Liver (tissue), 9 donors: ENCODE data around the gene HPDL. TPM values are rescaled to one million over a fixed set of nuclear protein-coding genes. Genes with fewer than 3 reads are reported as not detected.

Experiments used
- DNase-seq: peaks from one replicate; pipeline ENCODE4 v3.0.0-alpha.2; 2017; ENCODE audit warnings: low spot score
- H3K27ac ChIP-seq, 2 donors: one replicate each; pipeline ENCODE4 v1.7.0; 2013; ENCODE audit warnings: inconsistent platforms in 2 of 2, low read length in 2 of 2, control low read depth in 1 of 2, low read depth in 1 of 2, mild to moderate bottlenecking in 1 of 2
- H3K27me3 ChIP-seq, 4 donors: one replicate each; pipeline versions ENCODE4 v1.6.1 to v1.7.0; 2013; ENCODE audit warnings: low read length in 3 of 4, inconsistent platforms in 1 of 4, mild to moderate bottlenecking in 1 of 4, moderate library complexity in 1 of 4; ENCODE audit not compliant: control insufficient read depth in 4 of 4, insufficient read depth in 4 of 4
- H3K36me3 ChIP-seq, 4 donors: one replicate each; pipeline versions ENCODE4 v1.6.1 to v1.7.0; 2013; ENCODE audit warnings: low read length in 3 of 4, mild to moderate bottlenecking in 3 of 4, low read depth in 1 of 4, moderate library complexity in 1 of 4; ENCODE audit not compliant: control insufficient read depth in 4 of 4, insufficient read depth in 3 of 4
- H3K4me1 ChIP-seq, 4 donors: one replicate each; pipeline versions ENCODE4 v1.6.1 to v1.7.0; 2013; ENCODE audit warnings: low read length in 3 of 4, mild to moderate bottlenecking in 3 of 4, moderate library complexity in 1 of 4; ENCODE audit not compliant: control insufficient read depth in 4 of 4, insufficient read depth in 4 of 4
- H3K4me3 ChIP-seq, 3 donors: one replicate each; pipeline versions ENCODE4 v1.6.1 to v1.7.0; 2013; ENCODE audit warnings: low read length in 3 of 3, control low read depth in 1 of 3, low read depth in 1 of 3, mild to moderate bottlenecking in 1 of 3
- H3K9ac ChIP-seq, 2 donors: one replicate each; pipeline ENCODE4 v1.7.0; 2013; ENCODE audit warnings: low read length in 2 of 2, mild to moderate bottlenecking in 2 of 2, moderate library complexity in 2 of 2, control low read depth in 1 of 2, low read depth in 1 of 2
- H3K9me3 ChIP-seq, 4 donors: one replicate each; pipeline versions ENCODE4 v1.6.1 to v1.7.0; 2013; ENCODE audit warnings: low read length in 3 of 4; ENCODE audit not compliant: control insufficient read depth in 4 of 4
- ATF3 ChIP-seq: IDR thresholded peaks from 2 replicates; pipeline ENCODE4 v1.6.1; 2016; ENCODE audit warnings: antibody characterized with exemption
- CTCF ChIP-seq: fragments of 150-350 bp; IDR thresholded peaks from 2 replicates; pipeline ENCODE4 v1.5.1; 2017; ENCODE audit warnings: improper control_type of control experiment, low read depth, low read length; ENCODE audit not compliant: missing input control
- EGR1 ChIP-seq, 2 donors: IDR thresholded peaks; 2 replicates each; pipeline ENCODE4 v1.6.1; 2016 to 2018; ENCODE audit warnings: antibody characterized with exemption in 2 of 2, low read depth in 2 of 2
- FOXA1 ChIP-seq: IDR thresholded peaks from 2 replicates; pipeline ENCODE4 v1.6.1; 2016; ENCODE audit warnings: antibody characterized with exemption
- GABPA ChIP-seq, 2 donors: IDR thresholded peaks in 1 of 2; conservative IDR thresholded peaks in 1 of 2; 2 replicates each; pipeline ENCODE4 v1.6.1; 2016; ENCODE audit warnings: antibody characterized with exemption in 2 of 2, mild to moderate bottlenecking in 1 of 2, moderate library complexity in 1 of 2
- HNF4A ChIP-seq, 2 donors: conservative IDR thresholded peaks; 2 replicates each; pipeline ENCODE4 v1.6.1; 2016; ENCODE audit warnings: antibody characterized with exemption in 2 of 2, mild to moderate bottlenecking in 2 of 2
- JUND ChIP-seq, 2 donors: IDR thresholded peaks; 2 replicates each; pipeline ENCODE4 v1.6.1; 2016; ENCODE audit warnings: antibody characterized with exemption in 2 of 2
- MAX ChIP-seq: IDR thresholded peaks from 2 replicates; pipeline ENCODE4 v1.6.1; 2016; ENCODE audit warnings: antibody characterized with exemption
- NR2F2 ChIP-seq: IDR thresholded peaks from 2 replicates; pipeline ENCODE4 v1.6.1; 2016; ENCODE audit warnings: antibody characterized with exemption
- RAD21 ChIP-seq, 2 donors: IDR thresholded peaks; 2 replicates each; pipeline ENCODE4 v1.6.1; 2016; ENCODE audit warnings: antibody characterized with exemption in 2 of 2, mild to moderate bottlenecking in 2 of 2
- RXRA ChIP-seq, 2 donors: IDR thresholded peaks; 2 replicates each; pipeline ENCODE4 v1.6.1; 2017 to 2018; ENCODE audit warnings: antibody characterized with exemption in 2 of 2, mild to moderate bottlenecking in 1 of 2
- TAF1 ChIP-seq: conservative IDR thresholded peaks from 2 replicates; pipeline ENCODE4 v1.6.1; 2016; ENCODE audit warnings: antibody characterized with exemption, mild to moderate bottlenecking
- YY1 ChIP-seq: IDR thresholded peaks from 2 replicates; pipeline ENCODE4 v1.6.1; 2016; ENCODE audit warnings: antibody characterized with exemption, mild to moderate bottlenecking
- ZBTB33 ChIP-seq: IDR thresholded peaks from 2 replicates; pipeline ENCODE4 v1.6.1; 2016; ENCODE audit warnings: antibody characterized with exemption
- WGBS: extraction: QIAGEN DNeasy Blood & Tissue Kit; methylation state at CpG from one replicate; pipeline ENCODE4 v1.1.7; 2013; 5-methylcytosine and 5-hydroxymethylcytosine counted together
- polyA plus RNA-seq, 2 donors: library from polyadenylated mRNA; stranded (reverse) in 1 of 2; unstranded in 1 of 2; fragments of 200-250 nt in 1 of 2; fragments of >200 nt in 1 of 2; fragmentation: Nextera tagmentation in 1 of 2; extraction: Ambion mirVana in 1 of 2; gene quantifications; one replicate each; pipeline versions ENCODE4 v1.2.1 to v1.2.3, GENCODE V29; 2013 to 2015
- total RNA-seq, 2 donors: library from RNA; depleted of rRNA; stranded (reverse); fragments of >200 nt; gene quantifications; one replicate each; pipeline ENCODE4 v1.2.3, GENCODE V29; 2014
- donor health status: healthy.
- donor health status: healthy.
- donor health status: healthy.
- donor health status: healthy.
- donor health status: healthy.

The HPDL gene
- total and polyA plus RNA-seq, 4 donors = 0.09 to 5.2 (median 0.15) TPM; not detected in 1

GRCh38 chr1:45348020-45348419 lies 21.3 kb downstream of the HPDL start:
- Histone ChIP-seq H3K9ac (no peak overlapping the region), H3K9me3 (no peaks in the 10 kb centered on the region), H3K4me1 (peaks cover 0 to 14% (median 10%) of the 10 kb centered on the region in 4 donors), H3K4me3 (no peak overlapping the region), H3K36me3 (peaks cover 3 to 37% (median 16%) of the 10 kb centered on the region in 4 donors), H3K27me3 (no peaks in the 10 kb centered on the region), H3K27ac (no peak overlapping the region)
- TF ChIP-seq YY1 = no peak
- TF ChIP-seq ZBTB33 = no peak
- TF ChIP-seq HNF4A (conservative IDR thresholded peaks at IDR 0.05) = no peak
- no peak for TF ChIP-seq NR2F2
- TF ChIP-seq RAD21 (IDR thresholded peaks at IDR 0.05) = no peak
- TF ChIP-seq GABPA (IDR thresholded peaks at IDR 0.05 in 1 of 2, conservative IDR thresholded peaks at IDR 0.05 in 1 of 2) = no peak
- no peak for TF ChIP-seq JUND (IDR thresholded peaks at IDR 0.05)
- TF ChIP-seq RXRA (IDR thresholded peaks at IDR 0.05) = no peak
- no peak for TF ChIP-seq FOXA1
- TF ChIP-seq MAX = no peak
- 97% methylated on average over 2 of the region's 2 CpGs for WGBS
- DNase-seq = no peak

- no peak overlapping the region for H3K4me3 ChIP-seq
- H3K36me3 ChIP-seq = peaks cover 0 to 32% (median 10%) of the 10 kb centered on the region in 4 donors
- H3K4me1 ChIP-seq = peaks cover 0 to 14% (median 10%) of the 10 kb centered on the region in 4 donors
- no peak for TF ChIP-seq ZBTB33
- TF ChIP-seq YY1 = no peak
- no peak for TF ChIP-seq ATF3
- TF ChIP-seq EGR1 (IDR thresholded peaks at IDR 0.05; ENCODE audit: low read depth in 2 of 2) = no peak
- WGBS = 44% methylated on average over 1 of the region's 1 CpG
- H3K27me3 ChIP-seq = no peaks in the 10 kb centered on the region
- no peaks in the 10 kb centered on the region for H3K9me3 ChIP-seq
- H3K9ac ChIP-seq = no peak overlapping the region
- H3K27ac ChIP-seq = no peak overlapping the region
- no peak for DNase-seq
These were observed 21.9 kb downstream of the HPDL start for GRCh38 chr1:45348609-45348965.

GRCh38 chr1:45348966-45349677 lies 22.4 kb downstream of the HPDL start:
- no peak for DNase-seq
- H3K36me3 ChIP-seq = peaks cover 0 to 26% (median 6%) of the 10 kb centered on the region in 4 donors
- 56% methylated on average over 3 of the region's 3 CpGs for WGBS
- no peaks in the 10 kb centered on the region for H3K27me3 ChIP-seq
- H3K27ac ChIP-seq = no peak overlapping the region
- H3K9me3 ChIP-seq = no peaks in the 10 kb centered on the region
- peak; percentile 64 for TF ChIP-seq NR2F2
- TF ChIP-seq TAF1 = no peak
- no peak for TF ChIP-seq ZBTB33
- no peak for TF ChIP-seq EGR1 (IDR thresholded peaks at IDR 0.05; ENCODE audit: low read depth in 2 of 2)
- no peak for TF ChIP-seq RXRA (IDR thresholded peaks at IDR 0.05)
- TF ChIP-seq CTCF = no peak
- TF ChIP-seq RAD21 (IDR thresholded peaks at IDR 0.05) = peak in 1 of 2 donors; percentile 23
- TF ChIP-seq HNF4A (conservative IDR thresholded peaks at IDR 0.05) = no peak
- H3K9ac ChIP-seq = no peak overlapping the region
- H3K4me1 ChIP-seq = peaks cover 0 to 14% (median 10%) of the 10 kb centered on the region in 4 donors
- no peak overlapping the region for H3K4me3 ChIP-seq
